Measurements from ENCODE around the gene FLRT1.

- TF ChIP-seq CTCF (IDR thresholded peaks at IDR 0.05; ENCODE audit: poor library complexity, severe bottlenecking) = no peak
- TF ChIP-seq SMC3 (conservative IDR thresholded peaks at IDR 0.05; ENCODE audit: poor library complexity) = no peak
- no peak for TF ChIP-seq REST (IDR thresholded peaks at IDR 0.05; ENCODE audit: borderline replicate concordance)
- no peak for TF ChIP-seq POLR2AphosphoS5 (IDR thresholded peaks at IDR 0.05)
- TF ChIP-seq EP300 (conservative IDR thresholded peaks at IDR 0.05; ENCODE audit: poor library complexity, severe bottlenecking) = no peak
- TF ChIP-seq EZH2 (IDR thresholded peaks at IDR 0.05; ENCODE audit: borderline replicate concordance, insufficient read depth, low read length, poor library complexity, severe bottlenecking) = no peak
- no peak for TF ChIP-seq RAD21 (conservative IDR thresholded peaks at IDR 0.05)
- no peak for TF ChIP-seq TAF1 (IDR thresholded peaks at IDR 0.05; ENCODE audit: low read depth)
- TF ChIP-seq MXI1 (conservative IDR thresholded peaks at IDR 0.05; ENCODE audit: poor library complexity, severe bottlenecking) = no peak
Observed at GRCh38 chr11:64039012-64039665, 3.4 kb downstream of the FLRT1 start.

All from neural cell (in vitro differentiated cells).